HG02943 (cell line): Measurements from ENCODE around the gene CATSPER3.
"Not testable (repeated sequence)": the region's sequence is repeated elsewhere in the genome, so short reads cannot be mapped to it uniquely, and the experiment has no call there.

ENCODE experiments used
- ATAC-seq: cut with Tn5 transposase; IDR thresholded peaks from one replicate; pipeline ENCODE4 v1.9.1; 2021; ENCODE audit warnings: mild to moderate bottlenecking, low read depth, moderate library complexity; ENCODE audit not compliant: unreplicated experiment

The CATSPER3 gene

GRCh38 chr5:134969166-134969565, 1.5 kb downstream of the CATSPER3 start:
- ATAC-seq: no peak

- ATAC-seq: no peak
Measured at GRCh38 chr5:134975078-134975715, 7.5 kb downstream of the CATSPER3 start.

GRCh38 chr5:134975843-134976242, 8.1 kb downstream of the CATSPER3 start:
- no peak for ATAC-seq

GRCh38 chr5:134976841-134977240, 9.1 kb downstream of the CATSPER3 start:
- ATAC-seq: no peak

- ATAC-seq: no peak
Measured at GRCh38 chr5:134979416-134979815, 11.7 kb downstream of the CATSPER3 start.

- no peak for ATAC-seq
Measured at GRCh38 chr5:134982230-134982629, 14.5 kb downstream of the CATSPER3 start.

- ATAC-seq: no peak
Measured at GRCh38 chr5:134989266-134989830, 21.6 kb downstream of the CATSPER3 start.

- not testable (repeated sequence) for ATAC-seq
Measured at GRCh38 chr5:134990183-134990582, 22.5 kb downstream of the CATSPER3 start.

GRCh38 chr5:134992148-134992547, 24.4 kb downstream of the CATSPER3 start:
- no peak for ATAC-seq

- ATAC-seq: no peak
Measured at GRCh38 chr5:134993161-134993560, 25.5 kb downstream of the CATSPER3 start.

GRCh38 chr5:134994560-134995156, 27.0 kb downstream of the CATSPER3 start:
- ATAC-seq: no peak

- no peak for ATAC-seq
Measured at GRCh38 chr5:134995850-134996402, 28.2 kb downstream of the CATSPER3 start.

- ATAC-seq: no peak
Measured at GRCh38 chr5:134997015-134997414, 29.3 kb downstream of the CATSPER3 start.

- not testable (repeated sequence) for ATAC-seq
Measured at GRCh38 chr5:134998068-134998467, 30.4 kb downstream of the CATSPER3 start.

GRCh38 chr5:135004376-135004775, 36.7 kb downstream of the CATSPER3 start:
- no peak for ATAC-seq

GRCh38 chr5:135005076-135005475, 37.4 kb downstream of the CATSPER3 start:
- no peak for ATAC-seq

- ATAC-seq: no peak
Measured at GRCh38 chr5:135007305-135007704, 39.6 kb downstream of the CATSPER3 start.

GRCh38 chr5:135007749-135008363, 40.1 kb downstream of the CATSPER3 start:
- no peak for ATAC-seq

- ATAC-seq: no peak
Measured at GRCh38 chr5:135008556-135008955, 40.8 kb downstream of the CATSPER3 start.

GRCh38 chr5:135008981-135009735, 41.5 kb downstream of the CATSPER3 start:
- no peak for ATAC-seq
